GM23338 (cell line): Measurements from ENCODE around the gene SPECC1.

Experiments used
- CTCF ChIP-seq, 2 experiments: fragments of 200-600 bp in 1 of 2; sonication (generic) in 1 of 2; conservative IDR thresholded peaks; 2 replicates each; pipeline versions ENCODE4 v1.5.1 to v1.6.1; 2016 to 2017; ENCODE audit warnings: antibody characterized with exemption in 2 of 2, low read depth in 2 of 2, mild to moderate bottlenecking in 2 of 2, moderate library complexity in 1 of 2
- ETS1 ChIP-seq: IDR thresholded peaks from 2 replicates; pipeline ENCODE4 v1.6.1; 2016; ENCODE audit warnings: antibody characterized with exemption
- EZH2 ChIP-seq: fragments of 200-600 bp; sonication (generic); IDR thresholded peaks from one replicate; pipeline ENCODE4 v1.8.0; 2017; ENCODE audit warnings: antibody characterized with exemption, mild to moderate bottlenecking, low read depth; ENCODE audit not compliant: unreplicated experiment
- EZH2phosphoT487 ChIP-seq: fragments of 200-600 bp; sonication (generic); IDR thresholded peaks from one replicate; pipeline ENCODE4 v1.8.1; 2018; ENCODE audit warnings: antibody characterized with exemption; ENCODE audit not compliant: unreplicated experiment
- NANOG ChIP-seq: IDR thresholded peaks from 2 replicates; pipeline ENCODE4 v1.6.1; 2016; ENCODE audit warnings: antibody characterized with exemption, borderline replicate concordance
- POLR2AphosphoS5 ChIP-seq: IDR thresholded peaks from 2 replicates; pipeline ENCODE4 v1.6.1; 2016; ENCODE audit warnings: antibody characterized with exemption, low read depth
- REST ChIP-seq: IDR thresholded peaks from one replicate; pipeline ENCODE4 v1.6.1; 2018; ENCODE audit warnings: antibody characterized with exemption; ENCODE audit not compliant: unreplicated experiment

GRCh38 chr17:20096430-20096829 is 87.3 kb downstream of the SPECC1 start:
- TF ChIP-seq CTCF (conservative IDR thresholded peaks at IDR 0.05; ENCODE audit: low read depth in 2 of 2): no peak
- TF ChIP-seq EZH2phosphoT487: no peak
- TF ChIP-seq EZH2: no peak
- TF ChIP-seq REST: no peak
- no peak for TF ChIP-seq POLR2AphosphoS5
- no peak for TF ChIP-seq NANOG
- TF ChIP-seq ETS1: no peak
